SW480 (cell line): ENCODE data around the gene FOXI1.

Source experiments
- DNase-seq: peaks from one replicate; pipeline ENCODE4 v3.0.0-alpha.2; 2016; ENCODE audit warnings: low spot score

Gene FOXI1

DNA sequence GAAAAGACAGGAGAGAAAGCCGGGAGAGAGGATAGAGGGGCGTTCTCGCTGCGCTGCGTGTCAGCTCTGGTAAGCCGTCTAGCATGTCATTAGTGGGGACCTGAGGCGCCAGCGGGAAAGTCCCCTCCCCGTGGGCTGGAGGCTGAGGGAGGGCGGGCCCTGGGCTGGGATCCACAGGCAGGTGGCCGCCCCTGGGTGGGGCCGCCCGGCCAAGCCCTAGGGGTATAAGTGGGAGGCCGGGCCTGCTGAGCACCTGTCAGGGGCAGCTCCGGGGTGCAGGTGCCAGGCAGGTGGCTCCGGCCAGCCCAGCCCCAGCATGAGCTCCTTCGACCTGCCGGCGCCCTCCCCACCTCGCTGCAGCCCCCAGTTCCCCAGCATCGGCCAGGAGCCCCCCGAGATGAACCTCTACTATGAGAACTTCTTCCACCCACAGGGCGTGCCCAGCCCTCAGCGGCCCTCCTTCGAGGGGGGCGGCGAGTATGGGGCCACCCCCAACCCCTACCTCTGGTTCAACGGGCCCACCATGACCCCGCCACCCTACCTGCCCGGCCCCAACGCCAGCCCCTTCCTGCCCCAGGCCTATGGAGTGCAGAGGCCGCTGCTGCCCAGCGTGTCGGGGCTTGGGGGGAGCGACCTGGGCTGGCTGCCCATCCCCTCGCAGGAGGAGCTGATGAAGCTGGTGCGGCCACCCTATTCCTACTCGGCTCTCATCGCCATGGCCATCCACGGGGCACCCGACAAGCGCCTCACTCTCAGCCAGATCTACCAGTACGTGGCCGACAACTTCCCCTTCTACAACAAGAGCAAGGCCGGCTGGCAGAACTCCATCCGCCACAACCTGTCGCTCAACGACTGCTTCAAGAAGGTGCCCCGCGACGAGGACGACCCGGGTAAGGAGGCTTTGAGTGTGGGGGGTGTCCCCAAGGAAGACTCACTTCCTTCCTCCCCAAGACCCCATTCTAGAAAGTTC lies at the start of gene FOXI1:
FOXI1 (plus strand) TSS at position 256 of the 970 bp plus-strand sequence; CDS start at position 317, 61 bp downstream.
- peak; percentile 31 for DNase-seq

DNA sequence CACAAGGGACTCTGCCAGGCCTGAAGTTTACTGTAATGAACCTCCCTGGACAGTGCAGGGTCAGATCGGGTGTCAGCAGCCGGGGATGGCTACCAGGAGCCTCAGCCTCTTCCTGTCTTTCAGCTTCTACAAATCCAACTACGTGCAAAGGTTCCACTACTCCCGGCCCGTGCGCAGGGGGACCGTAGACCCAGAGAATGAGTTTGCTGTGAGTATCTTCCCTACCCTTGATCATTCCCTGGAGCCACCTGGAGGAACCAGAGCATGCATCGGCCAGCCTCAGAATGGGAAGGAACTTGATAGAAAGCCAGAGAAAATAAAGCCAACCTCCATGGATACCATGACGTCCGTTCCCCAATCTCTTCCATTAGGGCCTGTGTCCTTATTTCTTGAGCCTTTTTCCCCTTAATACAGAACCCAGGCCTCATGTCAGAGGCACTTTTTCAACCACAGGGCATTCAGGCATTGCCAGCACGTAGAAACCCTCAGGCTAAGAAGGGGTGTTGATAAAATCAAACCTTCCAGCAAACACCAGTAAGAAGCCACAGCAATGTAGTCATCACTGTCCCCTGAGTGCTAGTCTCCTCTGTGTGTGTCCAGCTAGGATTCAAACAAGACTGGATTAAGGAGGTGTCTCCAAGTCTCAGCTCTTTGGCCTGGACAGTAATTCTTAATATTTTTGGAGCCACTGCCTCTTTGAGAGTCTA lies 49.0 kb upstream of the FOXI1 start:
- DNase-seq = no peak

DNA sequence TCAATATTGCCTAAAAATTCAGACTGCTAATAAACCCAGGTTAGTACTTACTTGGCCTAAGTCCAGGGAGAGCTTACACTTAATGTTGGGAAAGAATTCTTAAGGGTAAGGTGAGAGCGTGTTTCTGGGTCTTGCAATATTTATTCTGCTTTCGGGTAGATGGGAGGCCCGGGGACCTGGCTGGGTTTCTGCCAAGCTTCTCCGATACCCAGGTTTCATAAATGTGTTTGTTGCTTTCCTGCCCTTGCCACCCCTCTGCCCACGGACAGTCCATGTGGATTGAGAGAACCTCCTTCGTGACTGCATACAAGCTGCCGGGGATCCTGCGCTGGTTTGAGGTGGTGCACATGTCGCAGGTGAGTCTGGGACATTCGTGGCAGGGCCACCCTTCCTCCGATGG lies 48.4 kb upstream of the FOXI1 start:
- no peak for DNase-seq

DNA sequence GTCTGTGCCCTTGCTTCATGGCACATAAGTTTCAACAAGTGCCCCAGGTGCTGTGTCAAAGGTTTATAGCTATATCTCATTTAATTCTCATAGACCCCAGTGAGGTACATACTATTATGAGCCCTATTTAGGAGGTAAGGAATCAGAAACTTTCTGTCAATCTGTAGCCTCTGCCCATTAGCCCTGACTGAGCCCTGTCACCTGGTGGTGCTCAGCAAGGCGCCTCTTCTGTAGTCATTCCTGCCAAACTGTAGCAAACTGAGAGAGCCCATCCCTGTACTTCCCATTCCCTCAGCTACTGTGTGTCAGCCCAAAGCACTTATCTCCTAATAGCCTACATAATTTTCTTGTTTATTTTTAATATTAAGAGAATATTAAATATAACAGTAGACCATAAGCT lies 46.5 kb upstream of the FOXI1 start:
- no peak for DNase-seq

DNA sequence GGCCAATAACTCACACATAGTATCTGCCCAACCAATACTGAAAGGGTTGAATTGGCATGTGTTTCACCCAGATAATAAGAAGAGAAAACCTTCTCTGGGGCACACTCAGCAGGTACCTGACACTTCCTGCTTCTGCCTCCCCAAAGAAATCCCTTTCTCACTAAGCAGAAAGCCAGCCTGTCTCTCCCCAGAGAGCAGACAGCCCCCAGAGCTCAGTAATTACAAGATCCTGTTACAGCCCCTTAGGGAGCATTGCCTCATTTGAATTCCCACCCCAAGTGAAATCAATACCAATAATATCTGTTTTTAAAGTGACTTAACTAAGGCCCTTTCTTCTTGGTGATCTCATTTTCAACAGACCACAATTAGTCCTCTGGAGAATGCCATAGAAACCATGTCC lies 38.5 kb upstream of the FOXI1 start:
- no peak for DNase-seq

DNA sequence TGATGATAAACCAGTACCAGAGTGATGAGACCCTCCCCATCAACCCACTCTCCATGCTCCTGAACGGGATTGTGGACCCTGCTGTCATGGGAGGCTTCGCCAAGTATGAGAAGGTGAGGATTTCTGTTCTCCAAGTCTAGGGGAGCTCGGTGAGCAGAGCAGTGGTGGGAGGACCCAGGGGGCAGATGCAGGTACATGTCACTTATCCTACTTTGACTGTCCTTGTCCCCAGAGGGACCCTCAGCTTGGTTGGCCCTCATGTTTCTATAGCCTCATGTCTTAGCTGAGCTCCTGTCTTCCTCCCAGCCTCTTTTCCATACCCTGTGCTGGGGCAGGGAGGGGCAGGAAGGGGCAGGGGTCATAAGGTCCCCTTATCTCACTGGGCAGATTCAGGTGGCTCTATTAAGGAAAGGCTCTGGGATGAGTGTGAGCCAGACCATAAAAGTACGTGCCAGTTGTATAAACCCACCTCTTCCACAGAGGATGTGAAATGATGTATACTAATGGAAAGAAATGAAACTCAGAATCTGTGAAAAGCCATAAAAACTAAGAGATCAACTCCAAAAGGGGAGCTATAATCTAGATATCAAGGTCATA lies 38.0 kb upstream of the FOXI1 start:
- no peak for DNase-seq

DNA sequence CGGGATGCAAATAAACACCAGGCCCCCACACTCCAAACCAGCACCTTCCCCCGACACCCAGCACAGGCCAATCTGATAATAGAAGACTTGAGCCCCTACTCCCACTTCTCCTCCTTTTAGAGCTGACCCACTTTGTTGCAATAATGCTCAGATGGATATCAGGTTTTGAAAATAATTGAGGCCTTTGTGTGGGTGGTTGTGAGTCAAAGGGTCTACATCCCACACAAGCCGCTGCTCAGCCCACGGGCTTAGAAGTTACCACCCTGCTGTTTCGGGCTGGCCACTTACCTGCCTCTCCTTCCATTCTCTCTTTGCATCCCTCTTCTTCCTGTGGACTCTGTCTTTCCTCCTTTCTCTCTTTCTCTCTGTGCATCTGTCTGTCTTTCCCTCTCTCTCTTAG lies 36.2 kb upstream of the FOXI1 start:
- no peak for DNase-seq

DNA sequence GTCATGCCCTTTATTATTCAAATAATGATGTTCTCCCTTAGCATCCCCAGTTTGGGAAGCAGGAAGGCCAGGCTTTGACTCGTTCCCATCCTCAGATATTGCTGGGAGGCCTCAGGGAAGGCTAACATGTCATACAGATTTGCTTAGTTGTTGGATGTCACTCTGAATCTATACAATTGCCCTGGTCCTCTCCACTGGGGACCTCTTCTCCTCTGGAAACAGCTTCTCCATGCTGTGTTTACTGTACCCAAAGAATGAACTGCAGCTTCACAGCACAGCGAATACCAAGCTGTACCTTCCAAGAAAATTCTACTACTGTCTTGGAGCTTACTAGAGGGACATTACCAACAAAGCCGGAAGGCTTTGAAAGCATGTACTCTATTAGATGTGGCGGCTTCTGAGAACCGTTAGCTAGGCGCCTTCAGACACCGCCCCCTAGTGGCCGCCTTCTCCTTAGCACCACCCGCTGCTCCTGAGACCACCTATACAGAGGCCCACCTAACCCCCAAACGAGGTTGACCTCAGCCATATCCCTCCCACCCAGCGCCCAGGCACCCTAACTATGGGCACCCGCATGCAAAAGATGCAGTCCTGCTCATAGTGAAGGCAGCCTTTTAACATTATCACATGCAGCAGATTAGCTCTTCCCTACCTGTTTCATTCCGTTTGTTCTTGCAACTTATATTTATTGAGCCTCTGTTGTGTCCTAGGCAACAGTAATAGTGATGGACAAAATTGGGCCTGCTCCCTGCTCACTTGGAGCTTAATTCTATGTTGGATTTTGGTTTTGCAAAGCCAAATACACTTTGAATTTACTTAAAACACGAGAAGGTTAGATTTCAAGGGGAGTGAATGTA lies 34.9 kb upstream of the FOXI1 start:
- peak; percentile 20 for DNase-seq

DNA sequence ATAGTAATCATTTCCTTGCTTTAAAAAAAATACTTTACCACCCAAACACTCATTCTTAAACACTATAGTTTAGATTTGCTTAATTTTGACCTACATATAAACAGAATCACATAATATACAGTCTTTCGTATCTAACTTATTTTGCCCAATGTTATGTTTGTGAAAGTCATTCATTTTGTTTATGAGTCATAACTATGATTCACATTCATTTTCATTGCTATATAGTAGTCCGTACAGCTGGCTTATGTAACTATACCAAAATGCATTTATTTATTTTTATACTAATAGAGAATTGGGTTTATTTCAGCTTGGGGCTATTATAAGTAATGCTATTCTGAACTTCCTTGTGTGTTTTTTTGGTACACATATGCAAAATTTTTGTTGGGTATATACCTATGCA lies 33.9 kb upstream of the FOXI1 start:
- no peak for DNase-seq

DNA sequence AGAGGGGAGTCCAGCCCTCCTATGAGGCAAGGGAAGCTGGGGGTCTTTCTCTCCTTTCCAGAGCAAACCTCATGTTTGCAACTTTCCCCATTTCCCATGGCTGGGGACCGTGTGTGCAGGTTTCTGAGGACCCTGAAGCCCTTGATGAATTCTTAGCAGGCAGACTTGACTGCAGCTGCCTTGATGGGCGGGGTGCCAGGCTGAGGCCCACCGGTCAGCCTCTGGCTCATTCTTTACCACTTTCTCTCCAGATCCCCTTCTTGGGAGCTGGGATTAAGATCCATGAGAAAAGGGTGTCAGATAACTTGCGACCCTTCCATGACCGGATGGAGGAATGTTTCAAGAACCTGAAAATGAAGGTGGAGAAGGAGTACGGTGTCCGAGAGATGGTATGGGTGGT lies 30.0 kb upstream of the FOXI1 start:
- DNase-seq = no peak

DNA sequence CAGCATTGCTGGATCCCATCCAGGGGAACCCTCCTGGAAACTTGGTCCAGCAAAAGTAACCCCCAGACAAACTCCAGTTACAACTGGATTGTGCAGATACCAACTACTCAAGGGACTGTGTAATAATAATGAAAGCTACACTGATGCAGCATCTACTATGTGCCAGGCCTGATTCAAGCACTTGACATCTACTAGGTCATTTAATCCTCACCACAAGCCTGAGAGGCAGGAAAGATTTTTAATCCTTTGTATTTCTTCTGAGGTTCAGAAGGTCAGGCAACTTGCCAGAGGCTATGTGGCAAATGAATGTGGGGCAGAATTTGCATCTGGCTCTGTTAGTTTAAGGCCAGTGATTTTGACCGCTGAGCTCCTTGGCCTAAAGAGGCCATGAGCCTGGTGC lies 29.5 kb upstream of the FOXI1 start:
- no peak for DNase-seq

DNA sequence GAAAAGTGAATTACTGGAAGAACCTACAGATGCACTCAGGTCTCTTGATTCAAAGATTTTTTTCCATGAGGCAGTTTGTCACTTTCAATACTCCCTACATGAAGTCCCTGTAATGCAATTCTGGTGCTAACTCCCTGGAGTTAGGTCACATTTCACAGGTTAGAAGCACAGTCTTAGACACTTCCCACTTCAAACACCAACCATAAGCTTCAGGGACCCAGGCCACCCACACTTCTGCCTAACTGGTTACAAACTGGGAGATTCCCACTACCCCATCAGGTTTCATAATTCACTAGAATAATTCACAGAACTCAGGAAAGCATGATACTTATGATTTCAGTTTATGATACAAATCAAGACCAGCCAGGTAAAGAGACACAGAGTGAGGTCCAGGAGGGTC lies 29.0 kb upstream of the FOXI1 start:
- no peak for DNase-seq

DNA sequence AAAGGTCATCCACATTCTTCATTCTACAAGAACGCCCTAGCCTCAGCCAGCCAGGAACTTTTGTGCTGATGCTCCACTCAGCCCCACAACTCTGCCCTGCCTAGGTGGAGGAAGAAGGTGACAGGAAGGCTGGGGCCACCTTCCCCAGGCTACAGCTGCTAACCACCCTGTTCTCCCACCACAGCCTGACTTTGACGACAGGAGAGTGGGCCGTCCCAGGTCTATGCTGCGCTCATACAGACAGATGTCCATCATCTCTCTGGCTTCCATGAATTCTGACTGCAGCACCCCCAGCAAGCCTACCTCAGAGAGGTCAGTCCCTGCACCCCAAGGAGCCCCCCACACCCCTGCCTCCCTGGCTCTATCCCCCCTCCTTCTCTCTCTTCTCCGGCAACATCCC lies 28.2 kb upstream of the FOXI1 start:
- no peak for DNase-seq

DNA sequence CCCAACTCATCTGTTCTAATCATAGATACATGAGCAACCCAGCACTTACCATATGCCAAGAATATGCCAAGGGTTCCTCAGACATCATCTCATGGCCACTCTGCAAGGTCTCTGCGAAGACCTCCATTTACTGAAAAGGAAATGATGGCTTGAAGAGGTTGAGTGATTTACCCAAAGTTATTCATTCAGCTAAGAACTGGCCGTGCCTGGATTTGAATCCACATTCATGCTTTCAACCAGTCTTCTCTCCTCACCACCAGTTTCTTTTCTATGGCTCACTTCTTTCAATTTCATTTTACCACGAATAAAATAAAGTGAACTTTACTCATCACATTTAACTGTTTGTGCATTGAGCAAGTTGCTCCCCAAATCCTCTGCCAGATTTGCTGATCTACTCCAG lies 27.2 kb upstream of the FOXI1 start:
- DNase-seq = no peak

DNA sequence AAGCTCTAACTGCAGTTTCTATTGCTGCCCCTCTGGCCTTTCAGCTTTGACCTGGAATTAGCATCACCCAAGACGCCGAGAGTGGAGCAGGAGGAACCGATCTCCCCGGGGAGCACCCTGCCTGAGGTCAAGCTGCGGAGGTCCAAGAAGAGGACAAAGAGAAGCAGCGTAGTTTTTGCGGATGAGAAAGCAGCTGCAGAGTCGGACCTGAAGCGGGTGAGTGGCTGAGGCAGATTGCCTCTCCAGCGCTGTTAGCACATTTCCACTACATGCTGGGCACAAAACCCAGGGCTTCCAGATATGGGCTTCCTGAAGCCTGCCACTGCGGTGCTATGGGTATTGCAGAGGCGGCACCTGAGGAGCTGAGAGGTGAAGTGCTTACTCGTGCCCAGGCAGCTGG lies 26.8 kb upstream of the FOXI1 start:
- no peak for DNase-seq

DNA sequence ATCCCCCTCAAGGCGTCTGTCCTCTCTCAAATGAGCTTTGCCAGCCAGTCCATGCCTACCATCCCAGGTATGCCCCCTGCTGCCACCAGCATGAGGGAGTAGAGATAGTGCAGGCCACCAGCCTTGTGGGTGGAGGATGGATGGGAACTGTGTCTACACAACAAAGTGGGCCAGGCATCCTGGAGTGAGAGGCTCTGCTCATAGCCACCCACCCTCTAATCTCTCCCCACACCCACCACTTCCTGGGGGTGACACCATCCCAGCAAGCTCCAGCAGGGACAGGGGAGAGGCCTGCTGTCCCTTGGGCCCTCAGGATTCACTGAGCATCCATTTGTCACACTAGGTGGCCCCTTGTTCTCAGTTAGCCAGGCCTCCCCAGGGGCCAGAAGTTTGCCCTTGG lies 25.5 kb upstream of the FOXI1 start:
- DNase-seq = no peak

DNA sequence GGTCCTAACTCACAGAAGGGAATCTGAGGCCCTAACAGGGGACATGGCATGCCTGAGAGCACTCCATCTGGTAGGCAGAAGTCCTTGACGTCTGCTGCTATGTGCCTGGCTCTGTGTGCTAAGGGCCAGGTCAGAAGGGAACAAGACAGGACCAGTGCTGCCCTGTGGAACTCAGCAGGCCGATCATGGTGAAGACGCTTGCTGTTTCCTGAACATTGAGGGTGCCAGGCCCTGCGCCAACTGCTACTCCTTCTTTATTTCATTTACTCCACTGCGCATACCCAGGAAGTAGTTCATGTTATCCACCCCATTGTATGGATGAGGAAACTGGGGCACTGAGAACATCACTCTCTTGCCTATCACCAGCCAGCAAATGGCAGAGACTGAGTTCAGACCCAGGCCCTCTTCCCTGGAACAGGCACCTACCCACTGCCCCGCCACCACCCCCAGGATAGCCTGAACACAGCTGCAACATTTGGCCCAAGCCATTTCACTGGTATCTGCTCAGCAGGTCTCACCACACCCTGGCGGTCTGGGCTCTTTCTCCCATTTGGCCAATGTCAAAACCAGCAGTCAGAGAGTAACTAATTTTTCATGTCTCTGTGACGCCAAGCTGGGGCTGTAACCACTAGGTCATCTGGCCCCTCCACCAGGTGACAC lies 24.8 kb upstream of the FOXI1 start:
- no peak for DNase-seq

DNA sequence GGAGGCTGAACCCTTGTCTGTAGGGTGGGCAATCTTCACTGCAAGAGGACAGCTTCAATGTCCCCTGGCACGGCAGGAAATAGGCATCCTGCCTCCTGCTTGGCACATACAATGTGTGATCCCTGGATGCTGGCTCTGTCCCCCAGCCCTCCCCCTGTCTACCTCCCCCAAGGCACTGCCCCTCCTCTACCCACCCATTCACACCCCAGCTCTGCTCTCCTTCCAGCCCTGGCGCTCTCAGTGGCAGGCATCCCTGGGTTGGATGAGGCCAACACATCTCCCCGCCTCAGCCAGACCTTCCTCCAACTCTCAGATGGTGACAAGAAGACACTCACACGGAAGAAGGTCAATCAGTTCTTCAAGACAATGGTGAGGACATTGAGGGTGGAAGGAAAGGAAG lies 24.1 kb upstream of the FOXI1 start:
- DNase-seq = no peak

DNA sequence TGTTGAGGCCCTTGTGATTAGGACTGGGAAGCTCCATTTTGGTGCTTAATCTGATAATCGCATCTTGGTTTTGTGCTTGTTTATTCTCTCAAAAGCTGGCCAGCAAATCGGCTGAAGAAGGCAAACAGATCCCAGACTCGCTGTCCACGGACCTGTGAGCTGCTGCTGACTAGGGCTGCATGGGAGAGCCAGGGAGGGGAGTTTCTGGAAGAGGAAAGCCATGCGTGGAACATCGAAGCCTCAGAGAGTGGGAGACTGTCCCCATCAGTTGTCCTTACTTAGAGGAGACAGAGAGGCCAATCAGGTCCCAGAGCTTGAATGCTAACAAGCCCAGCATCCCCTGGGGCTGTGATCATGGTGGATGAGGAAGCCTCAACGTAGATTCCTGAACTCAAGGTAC lies 23.0 kb upstream of the FOXI1 start:
- no peak for DNase-seq

DNA sequence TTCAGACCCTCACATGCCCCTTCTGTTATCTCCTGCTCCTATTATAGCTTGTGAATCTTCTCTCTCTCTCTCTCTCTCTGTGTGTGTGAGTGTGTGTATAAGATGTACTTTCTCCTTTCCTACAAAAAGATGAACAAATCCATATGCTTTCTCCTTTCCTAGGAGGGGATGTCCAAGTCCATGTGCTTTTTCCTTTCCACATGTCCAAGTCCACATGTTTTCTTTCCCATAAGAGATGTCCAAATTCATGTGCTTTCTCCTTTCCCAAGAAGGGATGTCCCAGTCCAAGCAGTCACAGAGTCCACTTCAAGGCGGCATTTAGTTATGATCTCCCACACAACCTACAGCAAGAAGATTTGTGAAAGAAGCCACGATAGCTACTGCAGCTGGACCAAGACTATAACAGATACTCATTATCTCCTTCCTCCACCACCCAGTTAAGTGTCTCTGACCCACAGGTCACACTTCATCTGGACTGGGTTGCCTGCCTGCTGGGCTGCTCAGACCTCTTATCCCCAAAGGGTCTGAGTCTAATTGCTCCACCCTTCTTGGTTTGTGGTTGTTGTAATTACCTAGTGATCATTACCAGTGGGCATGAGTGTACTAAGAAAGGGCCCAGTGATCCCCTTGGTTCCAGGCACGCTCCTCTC lies 18.4 kb upstream of the FOXI1 start:
- DNase-seq = no peak
